Kidney tubule cell (primary cell): ENCODE data around the gene GPRASP1.
"Not testable (repeated sequence)": the region's sequence is repeated elsewhere in the genome, so short reads cannot be mapped to it uniquely, and the experiment has no call there.

Experiments used
- DNase-seq: peaks from one replicate; pipeline ENCODE4 v3.0.0-alpha.2; 2018; ENCODE audit warnings: low spot score

GPRASP1 gene, protein sequence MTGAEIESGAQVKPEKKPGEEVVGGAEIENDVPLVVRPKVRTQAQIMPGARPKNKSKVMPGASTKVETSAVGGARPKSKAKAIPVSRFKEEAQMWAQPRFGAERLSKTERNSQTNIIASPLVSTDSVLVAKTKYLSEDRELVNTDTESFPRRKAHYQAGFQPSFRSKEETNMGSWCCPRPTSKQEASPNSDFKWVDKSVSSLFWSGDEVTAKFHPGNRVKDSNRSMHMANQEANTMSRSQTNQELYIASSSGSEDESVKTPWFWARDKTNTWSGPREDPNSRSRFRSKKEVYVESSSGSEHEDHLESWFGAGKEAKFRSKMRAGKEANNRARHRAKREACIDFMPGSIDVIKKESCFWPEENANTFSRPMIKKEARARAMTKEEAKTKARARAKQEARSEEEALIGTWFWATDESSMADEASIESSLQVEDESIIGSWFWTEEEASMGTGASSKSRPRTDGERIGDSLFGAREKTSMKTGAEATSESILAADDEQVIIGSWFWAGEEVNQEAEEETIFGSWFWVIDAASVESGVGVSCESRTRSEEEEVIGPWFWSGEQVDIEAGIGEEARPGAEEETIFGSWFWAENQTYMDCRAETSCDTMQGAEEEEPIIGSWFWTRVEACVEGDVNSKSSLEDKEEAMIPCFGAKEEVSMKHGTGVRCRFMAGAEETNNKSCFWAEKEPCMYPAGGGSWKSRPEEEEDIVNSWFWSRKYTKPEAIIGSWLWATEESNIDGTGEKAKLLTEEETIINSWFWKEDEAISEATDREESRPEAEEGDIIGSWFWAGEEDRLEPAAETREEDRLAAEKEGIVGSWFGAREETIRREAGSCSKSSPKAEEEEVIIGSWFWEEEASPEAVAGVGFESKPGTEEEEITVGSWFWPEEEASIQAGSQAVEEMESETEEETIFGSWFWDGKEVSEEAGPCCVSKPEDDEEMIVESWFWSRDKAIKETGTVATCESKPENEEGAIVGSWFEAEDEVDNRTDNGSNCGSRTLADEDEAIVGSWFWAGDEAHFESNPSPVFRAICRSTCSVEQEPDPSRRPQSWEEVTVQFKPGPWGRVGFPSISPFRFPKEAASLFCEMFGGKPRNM (N-terminal part only)

DNA sequence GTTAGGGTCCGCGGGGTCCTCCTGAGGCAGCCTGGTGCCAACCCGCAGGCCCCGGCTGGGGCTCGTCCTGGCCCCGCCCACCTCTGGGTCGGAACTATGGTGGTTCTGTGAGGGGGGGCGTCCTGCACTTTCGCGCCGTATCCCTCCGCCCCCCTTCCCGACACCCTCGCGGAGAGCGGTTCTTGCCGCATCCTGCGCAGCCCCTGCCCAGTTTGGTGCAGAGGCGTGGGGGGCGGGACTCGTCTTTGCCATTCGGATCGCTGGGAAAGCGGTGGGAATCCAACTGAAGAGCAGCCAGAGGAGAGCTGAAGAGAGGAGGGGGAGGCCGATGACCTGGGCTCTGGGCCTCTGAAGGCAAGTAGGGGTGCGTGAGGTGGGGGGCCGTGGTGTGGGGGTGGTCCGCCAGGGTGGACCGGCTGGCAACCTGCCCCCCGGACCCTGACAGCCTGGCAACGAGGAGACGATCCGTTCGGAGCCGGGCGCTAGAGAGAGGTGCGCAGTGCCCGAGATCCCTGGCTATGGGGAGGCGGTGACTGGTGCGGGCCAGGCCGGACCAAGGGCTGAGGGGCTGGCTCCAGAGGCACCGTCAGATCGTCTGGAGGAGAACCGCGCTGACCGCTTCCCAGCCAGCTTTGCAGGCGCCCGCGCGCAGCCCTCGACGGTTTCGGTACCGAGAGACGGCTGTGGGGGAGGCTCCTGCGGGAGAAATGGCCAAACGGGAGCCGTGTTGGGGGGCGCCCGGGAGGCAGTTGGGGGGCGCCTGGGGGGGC is at the start of gene GPRASP1:
Gene GPRASP1 (plus strand): TSS at position 242 of the 770 bp plus-strand sequence. CDS start 2,431 bp downstream, outside the sequence.
- peak; percentile 1 for DNase-seq

DNA sequence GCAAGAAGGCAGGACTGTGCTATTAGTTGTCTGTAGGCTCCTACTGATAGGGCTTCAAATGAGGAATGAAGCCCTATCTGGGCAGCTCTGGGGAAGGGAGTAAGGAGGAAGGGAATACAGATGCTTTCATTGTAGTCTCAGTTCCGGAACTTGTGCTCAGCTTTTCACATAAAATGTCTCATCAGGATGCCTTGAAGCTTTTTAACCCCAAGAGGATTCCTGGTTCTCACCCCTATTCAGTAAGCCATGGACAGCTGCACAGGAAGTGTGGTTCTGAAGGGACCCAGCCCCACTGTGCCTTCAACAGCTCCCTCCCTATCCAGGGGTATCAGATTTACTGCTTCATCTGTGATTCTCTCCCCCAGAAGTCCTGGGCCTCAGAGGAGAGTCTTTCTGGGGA is 47.0 kb upstream of the GPRASP1 start:
- DNase-seq: no peak

DNA sequence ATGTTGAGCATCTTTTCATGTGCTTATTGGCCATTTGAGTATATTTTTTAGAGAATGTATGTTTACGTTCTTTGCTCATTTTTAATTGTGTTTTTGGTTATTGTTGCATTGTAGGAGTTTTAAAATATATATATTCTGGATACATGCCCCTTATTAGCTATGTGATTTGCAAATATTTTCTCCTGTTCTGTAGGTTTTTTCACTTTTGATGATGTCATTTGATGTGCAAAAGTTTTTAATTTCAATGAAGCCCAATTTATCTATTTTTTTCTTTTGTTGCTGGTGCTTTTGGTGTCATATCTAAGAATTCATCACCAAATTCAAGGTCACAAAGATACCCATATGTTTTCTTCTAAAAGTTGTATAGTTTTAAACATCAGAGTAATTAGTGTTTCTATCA is 45.2 kb upstream of the GPRASP1 start:
- DNase-seq: no peak

DNA sequence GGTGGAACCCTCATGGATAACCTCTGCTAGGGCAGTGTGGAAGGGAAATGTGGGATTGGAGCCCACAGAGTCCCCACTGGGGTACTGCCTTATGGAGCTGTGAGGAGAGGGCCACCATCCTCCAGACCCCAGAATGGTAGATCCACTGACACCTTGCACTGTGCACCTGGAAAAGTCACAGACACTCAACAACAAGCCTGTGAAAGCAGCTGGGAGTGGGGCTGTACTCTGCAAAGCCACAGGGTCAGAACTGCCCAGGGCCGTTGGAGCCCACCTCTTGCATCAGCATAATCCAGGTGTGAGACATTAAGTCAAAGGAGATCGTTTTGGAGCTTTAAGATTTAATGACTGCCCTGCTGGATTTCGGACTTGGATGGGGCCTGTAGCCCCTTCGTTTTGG is 40.4 kb upstream of the GPRASP1 start:
- DNase-seq: no peak

DNA sequence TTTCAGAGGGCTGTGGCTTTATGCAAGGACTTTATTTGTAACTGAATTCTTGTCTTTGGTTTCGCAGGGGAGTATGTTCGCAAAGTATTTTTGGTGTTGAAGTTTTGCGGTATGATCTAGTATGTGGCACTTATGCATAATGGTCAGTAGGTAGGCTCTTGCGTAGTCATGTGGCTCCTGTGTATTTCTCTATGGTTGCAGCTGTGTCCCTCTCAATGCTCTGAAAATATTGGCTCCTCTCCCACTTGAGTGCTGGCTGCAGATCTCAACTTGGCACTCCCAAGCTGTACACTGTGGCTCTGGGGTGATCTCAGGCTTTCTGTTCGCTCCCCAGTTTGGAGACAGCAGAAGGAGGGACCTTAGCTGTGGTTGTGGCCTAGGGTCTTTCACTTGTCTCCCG is 27.2 kb upstream of the GPRASP1 start:
- DNase-seq: no peak

DNA sequence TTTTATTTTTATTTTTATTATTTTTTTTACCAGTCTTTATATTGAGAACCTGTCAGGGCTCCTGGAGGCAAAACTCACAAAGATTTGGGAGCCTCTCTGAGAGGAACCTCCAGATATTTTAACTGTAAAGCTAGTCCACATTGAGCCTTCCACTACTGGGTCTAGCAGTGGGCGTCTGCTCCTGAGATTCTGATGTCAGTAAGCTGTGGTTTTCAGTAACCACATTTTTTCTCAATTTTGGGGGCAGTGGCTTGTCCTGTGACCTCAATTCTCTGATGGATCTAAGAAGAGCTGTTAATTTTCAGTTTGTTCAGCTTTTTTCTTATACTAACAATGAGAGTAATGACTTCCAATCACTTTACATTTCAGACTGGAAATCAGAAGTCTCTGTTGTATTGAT is 23.6 kb upstream of the GPRASP1 start:
- DNase-seq: no peak

DNA sequence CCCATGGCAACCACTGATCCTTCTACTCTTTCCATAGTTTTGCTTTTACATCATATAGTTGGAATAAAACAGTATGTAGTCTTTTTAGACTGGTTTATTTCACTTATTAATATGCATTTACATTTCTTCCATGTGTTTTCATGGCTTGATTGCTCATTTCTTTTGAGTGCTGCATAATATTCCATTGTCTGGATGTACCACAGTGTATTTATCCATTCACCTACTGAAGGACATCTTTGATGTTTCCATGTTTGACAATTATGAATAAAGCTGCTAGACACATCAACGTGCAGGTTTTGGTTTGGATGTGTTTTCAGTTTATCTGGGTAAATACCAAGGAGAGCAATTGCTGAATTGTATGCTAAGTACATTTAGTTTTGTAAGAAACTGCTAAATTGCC is 13.7 kb upstream of the GPRASP1 start:
- DNase-seq: no peak

DNA sequence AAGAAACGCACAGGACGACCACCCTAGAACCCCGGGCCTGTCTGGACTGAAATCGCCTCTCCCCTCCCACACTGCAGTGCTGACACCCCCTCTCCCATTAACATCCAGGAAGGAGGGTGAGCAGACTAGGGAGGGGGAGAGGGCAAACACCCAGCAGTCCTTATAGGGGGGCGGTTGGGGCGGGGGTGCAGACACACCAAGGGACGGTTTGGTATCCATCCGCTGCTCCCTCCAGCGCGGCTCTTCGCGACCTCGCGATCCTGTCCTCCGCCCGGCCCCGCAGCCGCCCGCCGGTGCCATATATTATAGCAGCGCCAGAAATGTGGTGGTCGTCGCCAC is 411 bp upstream of the GPRASP1 start:
- no peak for DNase-seq

DNA sequence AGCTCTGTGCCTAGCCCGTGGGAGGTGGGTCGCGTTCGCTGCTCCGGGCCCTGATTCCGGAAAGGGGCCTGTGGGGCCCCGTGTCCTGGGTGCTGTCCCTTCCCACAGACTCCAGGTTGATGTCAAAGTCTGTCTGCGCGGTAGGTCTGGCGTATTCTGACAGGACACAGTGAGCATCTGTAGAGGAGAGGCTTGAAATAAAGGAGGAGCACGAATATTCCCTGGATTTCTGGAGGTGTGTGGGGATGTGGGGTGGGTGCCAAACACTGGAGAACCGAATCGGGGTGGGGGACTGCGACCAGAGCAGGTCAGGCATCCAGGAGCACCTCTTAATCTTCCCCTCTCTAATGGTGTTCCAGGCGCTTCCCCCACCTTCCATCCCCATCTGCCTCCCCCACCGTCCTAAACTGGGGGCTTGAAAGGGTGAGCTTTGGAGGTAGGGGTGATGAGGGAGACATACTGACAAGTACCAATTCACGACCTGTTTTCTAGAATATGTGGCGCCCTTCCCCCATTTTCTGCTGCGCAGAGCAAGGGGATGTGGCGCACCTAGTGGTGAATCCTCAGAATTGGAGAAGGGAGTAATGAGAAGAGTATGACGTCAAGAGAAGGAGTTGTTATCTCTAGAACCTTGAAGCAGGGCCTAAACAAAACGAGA is 877 bp downstream of the GPRASP1 start:
- DNase-seq: peak; percentile 28

DNA sequence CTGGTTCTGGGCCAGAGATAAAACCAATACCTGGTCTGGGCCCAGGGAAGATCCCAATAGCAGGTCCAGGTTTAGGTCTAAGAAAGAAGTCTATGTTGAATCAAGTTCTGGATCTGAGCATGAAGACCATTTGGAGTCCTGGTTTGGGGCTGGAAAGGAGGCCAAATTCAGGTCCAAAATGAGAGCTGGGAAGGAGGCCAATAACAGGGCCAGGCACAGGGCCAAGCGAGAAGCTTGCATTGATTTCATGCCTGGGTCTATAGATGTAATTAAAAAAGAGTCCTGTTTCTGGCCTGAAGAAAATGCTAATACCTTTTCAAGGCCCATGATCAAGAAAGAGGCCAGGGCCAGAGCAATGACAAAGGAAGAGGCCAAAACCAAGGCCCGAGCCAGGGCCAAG is 3.4 kb downstream of the GPRASP1 start:
- no peak for DNase-seq

DNA sequence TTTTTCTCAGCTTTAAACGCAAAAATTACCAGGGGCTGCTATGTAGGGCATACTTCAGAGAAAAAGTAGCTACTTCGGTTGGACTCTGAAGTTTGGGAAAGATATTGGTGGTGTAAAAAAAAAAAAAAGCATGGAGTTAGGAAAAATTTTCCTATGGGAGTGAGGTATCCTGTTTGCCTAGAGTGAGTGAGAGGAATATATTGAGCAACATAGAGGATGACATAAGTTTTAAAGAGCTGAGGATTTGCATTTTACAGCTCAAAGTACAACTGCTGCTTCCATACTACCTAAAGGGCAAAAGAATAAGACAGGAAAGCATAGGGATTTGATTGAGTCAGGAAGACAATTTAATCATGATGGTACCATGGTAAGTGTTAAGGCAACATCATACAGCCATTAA is 7.3 kb downstream of the GPRASP1 start:
- DNase-seq: no peak

DNA sequence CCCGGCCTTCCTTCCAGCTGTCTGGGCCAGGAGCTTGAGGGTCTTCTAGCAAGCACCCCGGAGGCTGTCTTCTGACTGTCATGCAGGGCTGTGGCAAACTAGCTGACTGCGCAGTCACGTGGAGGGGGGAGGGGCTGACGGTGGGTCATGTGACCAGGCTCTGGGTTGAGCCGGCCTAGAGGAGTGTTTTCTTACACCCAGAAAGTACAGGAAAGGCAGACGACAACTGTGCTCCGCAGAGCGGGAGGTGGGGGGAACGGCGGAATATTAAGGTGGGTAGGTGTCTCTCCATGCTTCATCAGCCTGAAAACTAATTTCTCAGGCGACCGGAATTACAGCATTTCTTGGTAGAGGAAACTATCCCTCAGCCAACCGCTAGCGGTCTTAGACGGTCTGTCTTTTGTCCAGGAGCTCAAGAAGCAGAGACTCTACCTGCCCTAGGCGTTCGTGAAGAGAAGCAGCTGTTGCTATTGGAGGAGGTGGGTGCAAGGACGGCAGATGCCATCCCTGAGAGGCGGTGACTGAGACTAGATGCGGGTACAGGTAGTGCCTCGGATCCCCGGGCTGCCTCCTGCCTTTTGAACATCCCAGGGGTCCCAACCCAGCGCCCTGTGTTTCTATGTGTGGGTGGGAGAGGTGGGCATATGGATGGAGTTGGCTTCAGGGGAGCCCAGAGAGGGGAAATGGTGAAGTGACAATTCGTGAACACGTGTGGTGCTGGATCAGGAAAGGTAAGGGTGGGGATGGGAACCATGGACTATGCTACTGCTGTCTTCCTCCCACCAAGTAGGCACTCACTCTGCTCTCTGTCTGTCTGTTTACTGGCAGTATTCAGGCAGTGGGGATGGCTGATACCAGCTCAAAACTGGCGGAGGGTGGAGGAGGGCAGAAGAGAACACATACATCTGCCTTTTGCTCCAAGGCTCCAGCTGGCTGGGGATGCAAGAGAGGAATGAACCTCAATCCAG is 8.8 kb downstream of the GPRASP1 start:
- DNase-seq: peak; percentile 59

DNA sequence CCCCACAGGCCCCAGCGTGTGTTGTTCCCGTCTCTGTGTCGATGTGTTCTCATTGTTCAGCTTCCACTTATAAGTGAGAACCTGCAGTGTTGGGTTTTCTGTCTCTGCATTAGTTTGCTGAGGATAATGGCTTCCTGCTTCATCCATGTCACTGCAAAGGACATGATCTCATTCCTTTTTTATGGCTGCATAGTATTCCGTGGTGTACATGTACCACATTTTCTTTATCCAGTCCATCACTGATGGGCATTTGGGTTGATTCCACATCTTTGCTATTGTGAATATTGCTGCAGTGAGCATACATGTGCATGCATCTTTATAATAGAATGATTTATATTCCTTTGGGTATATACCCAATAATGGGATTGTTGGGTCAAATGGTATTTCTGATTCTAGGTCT is 12.5 kb downstream of the GPRASP1 start:
- DNase-seq: not testable (repeated sequence)

DNA sequence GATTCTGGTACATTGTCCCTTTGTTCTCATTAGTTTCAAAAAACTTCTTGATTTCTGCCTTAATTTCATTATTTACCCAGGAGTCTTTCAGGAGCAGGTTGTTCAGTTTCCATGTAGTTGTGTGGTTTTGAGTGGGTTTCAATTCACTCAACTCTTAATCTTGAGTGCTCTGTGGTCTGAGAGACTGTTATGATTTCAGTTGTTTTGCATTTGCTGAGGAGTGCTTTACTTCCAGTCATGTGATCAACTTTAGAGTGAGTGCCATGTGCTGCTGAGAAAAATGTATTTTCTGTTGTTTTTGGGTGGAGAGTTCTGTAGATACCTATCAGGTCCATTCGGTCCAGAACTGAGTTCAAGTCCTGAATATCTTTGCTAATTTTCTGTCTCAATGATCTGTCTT is 15.8 kb downstream of the GPRASP1 start:
- DNase-seq: not testable (repeated sequence)

DNA sequence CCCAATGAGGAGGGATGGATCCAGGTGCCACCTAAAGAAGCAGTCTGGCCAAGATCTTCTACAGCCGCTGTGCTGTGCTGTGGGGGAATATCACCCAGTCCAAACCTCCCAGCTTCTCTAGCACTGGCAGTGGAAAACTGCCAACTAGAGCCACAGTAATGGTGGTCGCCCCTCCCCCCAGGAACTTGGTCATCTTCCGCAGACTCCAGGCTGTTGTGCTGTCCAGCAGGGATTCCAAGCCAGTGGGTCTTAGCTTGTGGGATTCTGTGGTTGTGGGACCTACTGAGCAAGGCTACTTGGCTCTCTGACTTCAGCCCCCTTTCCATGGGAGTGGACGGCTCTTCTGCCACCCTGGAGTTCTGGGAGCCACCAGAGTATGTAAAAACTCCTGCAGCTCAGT is 18.2 kb downstream of the GPRASP1 start:
- DNase-seq: no peak

DNA sequence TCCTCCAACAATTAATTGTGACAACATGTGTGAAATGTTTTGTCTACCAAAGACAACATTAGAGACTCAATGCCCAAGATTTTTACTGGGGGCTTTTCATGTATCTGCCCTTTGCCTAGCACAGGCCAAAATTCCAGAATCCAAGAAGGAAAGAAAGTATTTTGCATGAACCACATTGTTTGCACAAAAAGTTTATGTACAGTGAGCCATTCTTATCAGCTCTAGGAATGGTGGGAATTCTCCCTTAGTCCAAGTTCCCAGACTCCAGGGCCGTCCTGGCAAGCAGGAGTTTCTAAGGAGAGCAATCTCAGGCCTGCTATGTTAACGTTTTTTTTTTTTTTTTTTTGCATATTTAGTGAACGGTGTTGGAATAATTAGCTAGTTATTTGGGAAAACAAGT is 21.6 kb downstream of the GPRASP1 start:
- DNase-seq: no peak

DNA sequence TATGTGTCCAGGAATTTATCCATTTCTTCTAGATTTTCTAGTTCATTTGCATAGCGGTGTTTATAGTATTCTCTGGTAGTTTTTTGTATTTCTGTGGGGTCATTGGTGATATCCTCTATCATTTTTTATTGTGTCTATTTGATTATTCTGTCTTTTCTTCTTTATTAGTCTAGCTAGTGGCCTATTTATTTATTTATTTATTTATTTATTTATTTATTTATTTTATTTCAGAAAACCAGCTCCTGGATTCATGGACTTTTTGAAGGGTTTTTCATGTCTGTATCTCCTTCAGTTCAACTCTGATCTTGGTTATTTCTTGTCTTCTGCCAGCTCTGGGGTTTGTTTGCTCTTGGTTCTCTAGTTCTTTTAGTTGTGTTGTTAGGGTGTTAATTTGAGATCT is 26.2 kb downstream of the GPRASP1 start:
- not testable (repeated sequence) for DNase-seq

DNA sequence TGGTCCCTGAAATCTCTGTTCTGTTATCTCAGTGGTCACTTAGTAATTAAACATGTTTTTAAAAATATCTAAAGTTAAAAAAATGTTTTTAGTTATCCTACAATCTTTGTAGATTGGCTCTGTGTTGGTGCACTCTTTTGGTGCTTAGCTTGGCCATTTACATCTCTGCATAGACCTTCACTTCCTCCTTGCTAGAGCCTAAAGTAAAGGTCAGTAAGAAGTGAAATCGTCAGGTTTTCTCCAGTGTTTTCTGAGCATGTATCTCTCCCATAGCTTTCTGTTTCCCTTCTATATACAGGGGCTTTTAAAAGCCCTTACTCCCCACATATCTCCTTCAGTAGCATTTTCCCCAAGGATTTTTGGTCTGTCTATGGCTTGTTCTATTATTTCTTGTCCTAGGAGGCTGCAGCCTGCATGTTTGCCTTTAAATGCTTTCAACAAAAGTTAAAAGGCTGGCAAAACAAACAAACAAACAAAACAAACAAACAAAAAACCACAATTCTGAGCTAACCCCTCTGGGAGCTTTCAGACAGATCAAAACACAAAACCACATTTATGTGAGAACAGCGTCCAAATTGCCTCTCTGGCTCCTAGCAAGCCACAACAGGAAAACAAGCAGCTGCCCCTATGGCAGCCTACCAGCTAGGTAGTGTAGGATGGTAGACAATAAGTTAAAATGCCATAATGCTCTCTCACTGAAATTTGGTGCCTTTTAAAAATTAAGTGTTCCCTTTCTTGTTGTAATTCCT is 33.7 kb downstream of the GPRASP1 start:
- DNase-seq: no peak

DNA sequence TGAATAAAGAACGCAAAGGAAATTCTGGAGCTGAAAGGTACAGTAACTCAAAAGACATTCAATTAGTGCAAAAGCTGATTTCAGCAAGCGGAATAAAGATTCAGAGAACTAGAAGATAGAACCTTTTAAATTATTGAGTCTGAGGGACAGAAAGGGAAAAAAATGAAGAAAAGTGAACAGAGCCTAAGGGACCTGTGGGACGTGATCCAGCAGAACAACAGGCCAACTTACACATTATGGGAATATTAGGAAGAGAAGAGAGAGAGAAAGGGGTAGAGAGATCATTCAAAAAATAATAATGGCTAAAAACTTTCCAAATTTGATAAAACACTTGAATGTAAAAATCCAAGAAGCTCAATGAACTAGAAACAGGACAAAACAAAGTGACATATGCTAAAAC is 43.5 kb downstream of the GPRASP1 start:
- DNase-seq: no peak

DNA sequence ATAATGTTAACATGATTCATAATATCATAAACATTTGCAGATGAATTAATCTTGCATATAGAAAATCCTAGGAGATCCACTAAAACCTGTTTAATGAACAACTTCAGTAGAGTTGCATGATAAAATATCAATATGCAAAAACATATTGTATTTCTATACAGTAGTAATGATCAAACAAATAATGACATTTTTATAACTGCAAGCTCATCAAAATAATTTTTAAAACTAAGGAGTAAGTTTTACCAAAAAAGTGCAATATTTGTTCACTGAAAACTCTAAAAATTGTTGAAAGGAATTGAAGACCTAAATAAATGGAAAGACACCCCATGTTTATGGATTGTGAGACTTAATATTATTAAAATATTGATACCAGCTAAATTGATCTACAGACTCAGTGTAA is 45.0 kb downstream of the GPRASP1 start:
- DNase-seq: no peak
